SK-N-SH (cell line): ENCODE data around the gene MYADML2. TPM values are rescaled to one million over a fixed set of nuclear protein-coding genes. Genes with fewer than 3 reads are reported as not detected.

Source experiments
- CTCF ChIA-PET: fragments of 300-600, 350-600 bp; formaldehyde crosslinking; extraction: SDS; loops from one replicate; lab custom pipeline; 2021; lab: Yijun Ruan, JAX
- POLR2A ChIA-PET: fragments of 350-600 bp; sonication (Branson Sonifier 250); formaldehyde crosslinking; extraction: SDS; loops from one replicate; lab custom pipeline; 2020; ENCODE audit warnings: antibody characterized with exemption, inconsistent platforms; lab: Yijun Ruan, JAX
- DNase-seq: peaks from one replicate; pipeline ENCODE4 v3.0.0; 2012
- H2AFZ ChIP-seq: fragments of 200-600 bp; sonication (generic); 2 replicates; pipeline ENCODE4 v1.8.1; 2016; ENCODE audit warnings: antibody characterized with exemption, mild to moderate bottlenecking, low read depth
- H3F3A ChIP-seq: fragments of 200-600 bp; sonication (generic); replicated peaks from 2 replicates; pipeline ENCODE3; 2016; ENCODE audit warnings: antibody characterized with exemption, mild to moderate bottlenecking; ENCODE audit not compliant: insufficient read depth
- H3K27ac ChIP-seq, 2 experiments: fragments of 200-500 bp in 1 of 2; fragments of 200-600 bp in 1 of 2; sonication (Bioruptor generic) in 1 of 2; sonication (generic), shearing (Covaris generic) in 1 of 2; 2 replicates each; pipeline versions ENCODE4 v1.5.1 to v1.6.1; 2014 to 2016; ENCODE audit warnings: low read depth in 2 of 2, inconsistent platforms in 1 of 2, low read length in 1 of 2, mild to moderate bottlenecking in 1 of 2, mixed read lengths in 1 of 2
- H3K27me3 ChIP-seq: fragments of 200-600 bp; sonication (generic), shearing (Covaris generic); 2 replicates; pipeline ENCODE4 v1.6.1; 2016; ENCODE audit warnings: mixed run types; ENCODE audit not compliant: insufficient read depth
- H3K36me3 ChIP-seq, 2 experiments: fragments of 200-500 bp in 1 of 2; fragments of 200-600 bp in 1 of 2; sonication (Bioruptor generic) in 1 of 2; sonication (generic) in 1 of 2; replicated peaks in 1 of 2; 2 replicates each; pipeline versions ENCODE3 to v1.5.1; 2014 to 2016; ENCODE audit warnings: low read length in 1 of 2, mild to moderate bottlenecking in 1 of 2; ENCODE audit not compliant: insufficient read depth in 2 of 2, control insufficient read depth in 1 of 2
- H3K4me1 ChIP-seq, 2 experiments: fragments of 200-500 bp in 1 of 2; fragments of 200-600 bp in 1 of 2; sonication (Bioruptor generic) in 1 of 2; sonication (generic), shearing (Covaris generic) in 1 of 2; 2 replicates each; pipeline versions ENCODE4 v1.5.1 to v1.6.1; 2014 to 2016; ENCODE audit warnings: low read depth in 1 of 2, low read length in 1 of 2, mixed run types in 1 of 2; ENCODE audit not compliant: insufficient read depth in 2 of 2, control insufficient read depth in 1 of 2
- H3K4me2 ChIP-seq: fragments of 200-600 bp; sonication (generic), shearing (Covaris generic); 2 replicates; pipeline ENCODE4 v1.6.1; 2017; ENCODE audit warnings: mixed run types
- H3K4me3 ChIP-seq, 2 experiments: fragments of 200-500 bp in 1 of 2; fragments of 200-600 bp in 1 of 2; sonication (Bioruptor generic) in 1 of 2; sonication (generic), shearing (Covaris generic) in 1 of 2; 2 replicates each; pipeline versions ENCODE4 v1.5.1 to v1.8.1; 2014 to 2016; ENCODE audit warnings: low read depth in 2 of 2, inconsistent platforms in 1 of 2, low read length in 1 of 2, mild to moderate bottlenecking in 1 of 2, mixed read lengths in 1 of 2, moderate library complexity in 1 of 2
- H3K79me2 ChIP-seq: fragments of 200-600 bp; sonication (generic); 2 replicates; pipeline ENCODE4 v1.8.1; 2017; ENCODE audit warnings: mild to moderate bottlenecking; ENCODE audit not compliant: insufficient read depth
- H3K9ac ChIP-seq: fragments of 200-600 bp; sonication (generic); 2 replicates; pipeline ENCODE4 v1.6.1; 2017; ENCODE audit warnings: mixed run types
- H3K9me2 ChIP-seq: fragments of 200-600 bp; sonication (generic); 2 replicates; pipeline ENCODE4 v1.6.1; 2017; ENCODE audit warnings: mixed run types
- H3K9me3 ChIP-seq: fragments of 200-600 bp; sonication (generic); 2 replicates; pipeline ENCODE4 v1.6.1; 2017; ENCODE audit warnings: mixed run types, mild to moderate bottlenecking, moderate library complexity
- H4K20me1 ChIP-seq: fragments of 200-600 bp; sonication (generic); 2 replicates; pipeline ENCODE4 v1.6.1; 2017; ENCODE audit warnings: mild to moderate bottlenecking, mixed run types; ENCODE audit not compliant: insufficient read depth
- EP300 ChIP-seq, 2 experiments: IDR thresholded peaks; 2 replicates each; pipeline versions ENCODE4 v1.4.0 to v1.6.1; 2012; ENCODE audit warnings: borderline replicate concordance in 1 of 2, low read depth in 1 of 2, low read length in 1 of 2
- FOXJ3 ChIP-seq: sonication (generic); formaldehyde crosslinking; IDR thresholded peaks from 2 replicates; pipeline ENCODE4 v1.5.1; 2020; ENCODE audit warnings: mild to moderate bottlenecking, missing genetic modification reagents
- JUND ChIP-seq: IDR thresholded peaks from 2 replicates; pipeline ENCODE4 v1.4.0; 2012
- MAX ChIP-seq: IDR thresholded peaks from 2 replicates; pipeline ENCODE4 v1.4.0; 2012; ENCODE audit warnings: low read depth
- MEF2A ChIP-seq: IDR thresholded peaks from 2 replicates; pipeline ENCODE4 v1.4.0; 2012; ENCODE audit warnings: low read depth, borderline replicate concordance
- MXI1 ChIP-seq: IDR thresholded peaks from 2 replicates; pipeline ENCODE4 v1.6.1; 2012; ENCODE audit warnings: mild to moderate bottlenecking, low read depth, low read length, improper control_type of control experiment
- NFIC ChIP-seq: IDR thresholded peaks from 2 replicates; pipeline ENCODE4 v1.4.0; 2012; ENCODE audit warnings: borderline replicate concordance
- RCOR1 ChIP-seq: fragments of 150-350 bp; IDR thresholded peaks from 2 replicates; pipeline ENCODE4 v1.6.1; 2017; ENCODE audit warnings: antibody characterized with exemption, low read length
- RXRA ChIP-seq: IDR thresholded peaks from 2 replicates; pipeline ENCODE4 v1.4.0; 2012; ENCODE audit warnings: low read depth, mild to moderate bottlenecking, borderline replicate concordance
- SMC3 ChIP-seq: IDR thresholded peaks from 2 replicates; pipeline ENCODE4 v1.6.1; 2012; ENCODE audit warnings: low read depth, low read length, improper control_type of control experiment
- TAF1 ChIP-seq: IDR thresholded peaks from 2 replicates; pipeline ENCODE4 v1.6.1; 2012; ENCODE audit warnings: low read depth, mild to moderate bottlenecking, low read length, moderate library complexity, borderline replicate concordance
- TCF12 ChIP-seq: IDR thresholded peaks from 2 replicates; pipeline ENCODE4 v1.4.0; 2012
- TEAD4 ChIP-seq: IDR thresholded peaks from 2 replicates; pipeline ENCODE4 v1.4.0; 2012; ENCODE audit warnings: mild to moderate bottlenecking, borderline replicate concordance; ENCODE audit not compliant: insufficient read depth
- USF2 ChIP-seq: fragments of 150-350 bp; IDR thresholded peaks from 2 replicates; pipeline ENCODE4 v1.6.1; 2017; ENCODE audit warnings: antibody characterized with exemption, low read length, low read depth, borderline replicate concordance
- YY1 ChIP-seq: IDR thresholded peaks from 2 replicates; pipeline ENCODE4 v1.4.0; 2012; ENCODE audit warnings: low read depth, mild to moderate bottlenecking
- WGBS: methylation state at CpG from one replicate; pipeline ENCODE4 v1.1.6; 2017; ENCODE audit warnings: low lambda C conversion rate; 5-methylcytosine and 5-hydroxymethylcytosine counted together
- polyA plus RNA-seq, 3 experiments: library from polyadenylated mRNA; depleted of rRNA; stranded (reverse); fragments of >200 nt; gene quantifications; 2 replicates each; pipeline ENCODE4 v1.2.3, GENCODE V29; 2012

The MYADML2 gene
- polyA plus RNA-seq, 1 of the 3 experiments (the other 2 are of a cell fraction), result not detected

- TF ChIP-seq USF2, result no peak
- no peak for TF ChIP-seq TEAD4
- no peak for TF ChIP-seq YY1
Observed at GRCh38 chr17:81952792-81953228, 5.8 kb upstream of the MYADML2 start (continued).

GRCh38 chr17:81951785-81952684 is 5.0 kb upstream of the MYADML2 start:
- no peak overlapping the region for H3K4me2 ChIP-seq
- no peak overlapping the region for H3K27ac ChIP-seq
- H2AFZ ChIP-seq, result no peak overlapping the region
- H3K36me3 ChIP-seq, result no peaks in the 10 kb centered on the region
- no peak for DNase-seq
- H3K9me2 ChIP-seq, result no peaks in the 10 kb centered on the region
- no peaks in the 10 kb centered on the region for H3K9me3 ChIP-seq
- CTCF ChIA-PET, result interaction anchor here (1.3 to 17.7 kb wide), 6 partner anchors 9 to 77 kb away, joined by 4 to 216 read pairs (median 6); partner anchors contain the start of genes CENPX, LRRC45, MAFG and NOTUM
- no peak for TF ChIP-seq YY1
- TF ChIP-seq, all 33 proteins: peak for 0
- POLR2A ChIA-PET, result interaction anchor here (0.8 kb wide), 1 partner anchor 71 kb away, joined by 3 read pairs; the partner anchor contains the start of genes CENPX and LRRC45
- WGBS, result 77% methylated on average over 12 of the region's 13 CpGs
- H3K4me3 ChIP-seq, result no peak overlapping the region
- no peaks in the 10 kb centered on the region for H4K20me1 ChIP-seq
- H3F3A ChIP-seq, result no peaks in the 10 kb centered on the region
- peaks cover 0 to 10% of the 10 kb centered on the region in 2 experiments; a peak in 1 of 4 replicates for H3K4me1 ChIP-seq
- no peaks in the 10 kb centered on the region for H3K79me2 ChIP-seq
- H3K9ac ChIP-seq, result no peak overlapping the region
- no peaks in the 10 kb centered on the region for H3K27me3 ChIP-seq

GRCh38 chr17:81950501-81950900 is 3.5 kb upstream of the MYADML2 start:
- no peaks in the 10 kb centered on the region for H3K27me3 ChIP-seq
- CTCF ChIA-PET, result interaction anchor here (1.2 to 17.7 kb wide), 7 partner anchors 8 to 79 kb away, joined by 4 to 216 read pairs (median 6); partner anchors contain the start of genes CENPX, LRRC45, MAFG and NOTUM
- no peaks in the 10 kb centered on the region for H3K9me3 ChIP-seq
- H4K20me1 ChIP-seq, result no peaks in the 10 kb centered on the region
- TF ChIP-seq SMC3 (no peak), TEAD4 (no peak), TCF12 (no peak), MAX (no peak), MXI1 (no peak), EP300 (IDR thresholded peaks at IDR 0.05; ENCODE audit: borderline replicate concordance in 1 of 2, low read depth in 1 of 2, low read length in 1 of 2) (no peak), MEF2A (no peak), JUND (no peak), TAF1 (no peak), USF2 (no peak), RXRA (no peak), RCOR1 (no peak), FOXJ3 (CRISPR knock-in tag) (no peak), NFIC (no peak)
- DNase-seq, result no peak
- peaks cover 0 to 3% of the 10 kb centered on the region in 2 experiments; a peak in 1 of 4 replicates for H3K4me1 ChIP-seq
- no peak overlapping the region for H3K9ac ChIP-seq
- H3K4me3 ChIP-seq, result no peak overlapping the region
- POLR2A ChIA-PET, result no interaction called here
- H3K79me2 ChIP-seq, result no peaks in the 10 kb centered on the region
- no peak overlapping the region for H2AFZ ChIP-seq
- no peaks in the 10 kb centered on the region for H3F3A ChIP-seq
- H3K4me2 ChIP-seq, result no peak overlapping the region
- H3K27ac ChIP-seq, result no peak overlapping the region
- no peaks in the 10 kb centered on the region for H3K9me2 ChIP-seq
- 75% methylated on average over 15 of the region's 15 CpGs for WGBS
- H3K36me3 ChIP-seq, result no peaks in the 10 kb centered on the region
